HepG2 (cell line): ENCODE results near the gene TBCD. TPM values are rescaled to one million over a fixed set of nuclear protein-coding genes. Genes with fewer than 3 reads are reported as not detected.

ENCODE experiments used
- ATF3 ChIP-seq: sonication (generic); formaldehyde crosslinking; IDR thresholded peaks from 2 replicates; pipeline ENCODE4 v1.4.0; 2020; ENCODE audit warnings: missing genetic modification reagents
- ATF7 ChIP-seq, 2 experiments: fragments of 450-650 bp in 1 of 2; sonication (generic) in 1 of 2; formaldehyde crosslinking in 1 of 2; IDR thresholded peaks; 2 replicates each; pipeline versions ENCODE4 v1.4.0 to v1.6.1; 2016 to 2020; ENCODE audit warnings: antibody characterized with exemption in 1 of 2, mild to moderate bottlenecking in 1 of 2, missing genetic modification reagents in 1 of 2
- MLLT10 ChIP-seq: sonication (generic); formaldehyde crosslinking; IDR thresholded peaks from 2 replicates; pipeline ENCODE4 v1.4.0; 2020; ENCODE audit warnings: missing genetic modification reagents
- MTA1 ChIP-seq: sonication (generic); formaldehyde crosslinking; IDR thresholded peaks from 2 replicates; pipeline ENCODE4 v1.4.0; 2020; ENCODE audit warnings: missing genetic modification reagents, mild to moderate bottlenecking, borderline replicate concordance
- POGK ChIP-seq: sonication (generic); formaldehyde crosslinking; conservative IDR thresholded peaks from 2 replicates; pipeline ENCODE4 v1.8.0; 2022; ENCODE audit warnings: mild to moderate bottlenecking, moderate library complexity, missing genetic modification reagents
- RBM22 ChIP-seq: fragments of 200-400 bp; formaldehyde crosslinking; optimal IDR thresholded peaks from 2 replicates; pipeline ENCODE3; 2017; ENCODE audit warnings: mild to moderate bottlenecking, low read length, moderate library complexity
- SRY ChIP-seq: sonication (generic); formaldehyde crosslinking; IDR thresholded peaks from 2 replicates; pipeline ENCODE4 v1.8.0; 2022; ENCODE audit warnings: mild to moderate bottlenecking, missing genetic modification reagents
- ZBTB40 ChIP-seq, 2 experiments: fragments of 450-650 bp in 1 of 2; sonication (generic) in 1 of 2; formaldehyde crosslinking in 1 of 2; IDR thresholded peaks; 2 replicates each; pipeline versions ENCODE4 v1.6.1 to v1.8.0; 2016 to 2022; ENCODE audit warnings: antibody characterized with exemption in 1 of 2, mild to moderate bottlenecking in 1 of 2, missing genetic modification reagents in 1 of 2
- ZIK1 ChIP-seq: sonication (generic); formaldehyde crosslinking; IDR thresholded peaks from 2 replicates; pipeline ENCODE4 v1.5.0; 2020; ENCODE audit warnings: mild to moderate bottlenecking, low read depth, missing genetic modification reagents, borderline replicate concordance
- ZNF513 ChIP-seq: sonication (generic); formaldehyde crosslinking; conservative IDR thresholded peaks from 2 replicates; pipeline ENCODE4 v1.5.0; 2020; ENCODE audit warnings: missing genetic modification reagents
- ZNF530 ChIP-seq: sonication (generic); formaldehyde crosslinking; IDR thresholded peaks from 2 replicates; pipeline ENCODE4 v1.5.0; 2020; ENCODE audit warnings: low read depth, mild to moderate bottlenecking, missing genetic modification reagents
- polyA plus RNA-seq, 8 experiments: library from polyadenylated mRNA; depleted of rRNA in 3 of 8; stranded (reverse) in 7 of 8; unstranded in 1 of 8; fragments of >200 nt; fragmentation: Illumina TruSeq in 4 of 8; extraction: Trizol in 4 of 8; gene quantifications; 2 replicates each; pipeline versions ENCODE4 v1.2.1 to v1.2.3, GENCODE V29; 2011 to 2016; ENCODE audit warnings: low read depth in 4 of 8, missing spikeins in 1 of 8, mixed read lengths in 1 of 8; ENCODE audit not compliant: insufficient read depth in 1 of 8
- total RNA-seq, 5 experiments: library from RNA; depleted of rRNA; stranded (reverse); fragments of >200 nt; fragmentation: Illumina TruSeq; extraction: Trizol; gene quantifications; 2 replicates each; pipeline ENCODE4 v1.2.3, GENCODE V29; 2016; ENCODE audit warnings: low read depth in 1 of 5

TBCD gene
- total and polyA plus RNA-seq, 2 of the 13 experiments (the other 11 are each of a cell fraction or from before 2014, with no cell fraction given) = 33.9 to 54.8 TPM

GRCh38 chr17:82737967-82738877, 13.6 kb upstream of the TBCD start (continued):
- TF ChIP-seq MLLT10 (CRISPR knock-in tag) (no peak), SRY (CRISPR knock-in tag) (peak; percentile 99), POGK (CRISPR knock-in tag) (peak; percentile 99), ZIK1 (peak; percentile 99), MTA1 (CRISPR knock-in tag) (peak; percentile 100), ATF3 (CRISPR knock-in tag) (peak; percentile 63), ZBTB40 (IDR thresholded peaks at IDR 0.05) (no peak), ZBTB40 (CRISPR knock-in tag; IDR thresholded peaks at IDR 0.05) (peak; percentile 97), ZNF530 (CRISPR knock-in tag) (no peak), RBM22 (no peak), ATF7 (IDR thresholded peaks at IDR 0.05) (no peak), ATF7 (CRISPR knock-in tag; IDR thresholded peaks at IDR 0.05) (peak; percentile 95), ZNF513 (CRISPR knock-in tag) (no peak)
